ENCODE data around the gene LY6G5B.

Gene LY6G5B

GRCh38 chr6:31663961-31664789, 5.6 kb upstream of the LY6G5B start:
- no peak for TF ChIP-seq GATA2 (IDR thresholded peaks at IDR 0.05; ENCODE audit: low read depth, low read length)
- TF ChIP-seq GATA3 (IDR thresholded peaks at IDR 0.05; ENCODE audit: low read depth, low read length): no peak

DNA sequence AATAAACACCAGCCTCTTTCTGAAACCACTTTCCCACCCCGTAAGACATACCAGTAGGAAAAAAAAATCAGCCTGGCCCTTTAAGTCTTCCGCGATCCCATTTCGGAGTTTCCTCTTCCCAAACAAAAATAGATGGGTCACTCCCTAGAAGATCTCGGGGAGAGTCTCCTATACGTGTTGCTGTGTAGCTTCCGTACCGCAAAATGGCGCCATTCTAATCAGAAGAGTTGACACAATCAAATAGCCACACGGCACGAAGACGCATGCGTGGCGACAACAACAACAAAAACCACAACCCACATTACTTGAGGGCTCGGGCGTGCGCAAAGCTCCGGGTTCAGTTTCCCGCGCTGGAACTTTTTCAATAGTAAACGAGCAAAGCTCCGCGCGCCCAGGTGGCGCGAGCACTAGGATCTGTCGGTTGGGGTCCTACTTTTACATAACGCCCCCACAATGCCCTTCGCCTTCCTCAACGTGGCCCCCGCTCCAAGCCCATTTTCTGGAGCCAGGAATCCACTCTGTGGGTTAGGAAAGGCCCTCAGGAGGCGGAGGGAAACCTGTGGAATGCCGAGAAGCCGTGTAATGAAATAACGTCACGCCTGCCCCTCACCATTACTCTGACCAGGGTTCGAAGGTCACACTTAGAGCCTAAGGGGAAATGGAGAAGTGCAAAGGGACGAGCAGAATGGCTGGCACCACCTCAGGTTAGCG, 4.8 kb upstream of the LY6G5B start, which contains the start of gene GPANK1:
TSS of gene GPANK1 (minus strand) at position 208 of the 711 bp plus-strand sequence. CDS start 519 bp downstream, outside the sequence.
- TF ChIP-seq GATA2 (IDR thresholded peaks at IDR 0.05; ENCODE audit: low read depth, low read length): no peak
- TF ChIP-seq GATA3 (IDR thresholded peaks at IDR 0.05; ENCODE audit: low read depth, low read length): no peak

- TF ChIP-seq GATA3 (IDR thresholded peaks at IDR 0.05; ENCODE audit: low read depth, low read length) (no peak), GATA2 (IDR thresholded peaks at IDR 0.05; ENCODE audit: low read depth, low read length) (no peak)
Measured at GRCh38 chr6:31665501-31666336, 4.1 kb upstream of the LY6G5B start, which contains the start of gene CSNK2B. CSNK2B (plus strand) TSS chr6:31666080; CDS start chr6:31666832, 752 bp downstream.

GRCh38 chr6:31666337-31666965, 3.3 kb upstream of the LY6G5B start:
- no peak for TF ChIP-seq GATA2 (IDR thresholded peaks at IDR 0.05; ENCODE audit: low read depth, low read length)
- TF ChIP-seq GATA3 (IDR thresholded peaks at IDR 0.05; ENCODE audit: low read depth, low read length): no peak

DNA sequence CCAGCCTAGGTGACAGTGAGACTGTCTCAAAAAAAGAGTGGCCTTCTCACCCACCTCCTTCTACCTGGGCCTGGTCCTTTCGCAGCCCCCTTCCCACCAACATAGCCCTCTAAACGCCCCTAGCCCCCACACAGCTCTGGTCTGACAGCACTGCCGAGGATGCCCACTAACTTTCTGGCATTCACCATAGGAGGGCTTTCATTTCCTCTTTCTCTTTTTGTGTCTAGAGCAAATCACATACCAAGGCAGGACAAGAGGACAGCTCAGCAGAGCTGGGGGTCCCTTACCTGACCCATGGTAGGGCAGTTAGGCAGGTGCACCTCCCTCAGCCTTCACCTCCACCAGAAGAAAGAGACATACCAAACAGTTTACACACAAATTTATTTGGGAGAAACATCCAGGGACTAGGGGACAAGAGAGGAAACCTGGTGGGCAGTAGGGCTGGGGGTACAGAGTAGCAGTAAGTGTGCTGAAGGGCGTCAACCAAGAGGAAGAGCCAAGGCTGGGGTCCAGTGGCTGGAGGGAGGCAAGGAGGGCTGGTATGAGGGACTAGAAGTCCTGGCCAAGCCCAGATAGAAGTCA, 6.6 kb downstream of the LY6G5B start:
- no peak for TF ChIP-seq GATA3 (IDR thresholded peaks at IDR 0.05; ENCODE audit: low read depth, low read length)
- no peak for TF ChIP-seq GATA2 (IDR thresholded peaks at IDR 0.05; ENCODE audit: low read depth, low read length)

GRCh38 chr6:31676904-31677303, 7.1 kb downstream of the LY6G5B start:
- TF ChIP-seq GATA3 (IDR thresholded peaks at IDR 0.05; ENCODE audit: low read depth, low read length): no peak
- no peak for TF ChIP-seq GATA2 (IDR thresholded peaks at IDR 0.05; ENCODE audit: low read depth, low read length)

- no peak for TF ChIP-seq GATA3 (IDR thresholded peaks at IDR 0.05; ENCODE audit: low read depth, low read length)
- no peak for TF ChIP-seq GATA2 (IDR thresholded peaks at IDR 0.05; ENCODE audit: low read depth, low read length)
Measured at GRCh38 chr6:31677955-31678354, 8.2 kb downstream of the LY6G5B start.

DNA sequence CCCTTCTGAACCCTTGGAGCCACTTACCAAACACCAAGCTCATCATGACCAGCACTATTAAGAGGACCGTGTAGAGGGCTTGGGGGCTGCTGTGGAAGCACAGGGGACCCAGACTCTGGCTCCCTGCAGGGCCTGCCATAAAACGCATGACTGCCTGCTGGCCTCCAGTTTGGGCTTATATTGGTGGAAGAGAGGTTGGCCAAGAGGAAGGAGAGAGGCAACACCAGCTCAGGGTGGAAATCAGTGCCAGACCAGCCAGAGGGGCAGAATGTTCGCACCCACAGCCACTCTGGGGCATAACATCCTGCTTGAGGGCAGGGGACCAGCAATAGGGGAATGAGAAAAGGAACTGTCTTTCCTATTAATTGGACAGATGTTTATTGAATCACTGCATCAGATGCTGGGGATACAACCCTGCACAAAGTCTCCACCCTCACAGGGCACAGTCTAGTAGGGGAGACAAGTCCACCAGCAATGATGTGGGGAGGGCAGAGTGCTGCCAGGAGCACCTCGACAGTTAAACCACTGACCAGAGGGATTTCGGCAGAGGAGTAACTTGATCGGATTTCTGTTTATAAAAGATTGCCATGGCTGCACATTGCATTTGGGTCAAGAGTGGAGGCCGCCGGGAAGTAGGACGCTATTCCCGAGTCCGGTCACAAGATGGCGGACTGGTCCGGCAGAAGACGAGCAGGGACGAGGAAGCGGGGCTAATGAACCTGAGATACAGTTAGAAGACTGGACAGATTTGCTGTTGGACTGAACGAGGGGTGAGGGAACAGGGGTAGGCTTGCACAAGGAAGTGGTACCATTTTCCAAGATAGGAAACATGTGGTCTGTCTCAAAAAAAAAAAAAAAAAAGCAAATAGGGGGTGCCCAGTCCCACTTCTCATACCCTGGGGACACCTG, 10.7 kb downstream of the LY6G5B start, which contains the start of gene LY6G5C:
TSS of gene LY6G5C (minus strand) at position 842 of the 909 bp plus-strand sequence. CDS start at position 148, 694 bp downstream.
- no peak for TF ChIP-seq GATA2 (IDR thresholded peaks at IDR 0.05; ENCODE audit: low read depth, low read length)
- no peak for TF ChIP-seq GATA3 (IDR thresholded peaks at IDR 0.05; ENCODE audit: low read depth, low read length)

- TF ChIP-seq GATA2 (IDR thresholded peaks at IDR 0.05; ENCODE audit: low read depth, low read length) (no peak), GATA3 (IDR thresholded peaks at IDR 0.05; ENCODE audit: low read depth, low read length) (no peak)
Measured at GRCh38 chr6:31681135-31681671, 11.4 kb downstream of the LY6G5B start.

DNA sequence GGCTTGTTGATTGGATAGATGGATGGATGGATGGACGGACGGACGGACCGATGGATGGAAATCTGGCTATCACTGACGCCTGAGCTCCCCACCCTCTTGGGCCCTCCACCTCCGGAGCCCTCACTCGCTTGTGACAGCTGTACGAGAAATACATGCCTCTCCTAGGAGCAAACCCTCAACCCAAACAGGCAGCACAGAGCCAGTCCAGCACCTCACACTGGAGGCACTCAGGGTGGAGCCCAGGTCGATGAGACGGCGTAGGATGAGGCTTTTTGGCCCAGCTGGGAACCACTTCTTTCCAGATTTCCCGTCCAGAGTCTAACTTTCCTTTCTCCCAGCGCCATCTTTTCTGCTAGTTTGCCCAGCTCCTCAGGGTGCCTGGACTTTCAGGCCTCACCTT, 13.8 kb downstream of the LY6G5B start:
- TF ChIP-seq GATA3 (IDR thresholded peaks at IDR 0.05; ENCODE audit: low read depth, low read length) (no peak), GATA2 (IDR thresholded peaks at IDR 0.05; ENCODE audit: low read depth, low read length) (no peak)

DNA sequence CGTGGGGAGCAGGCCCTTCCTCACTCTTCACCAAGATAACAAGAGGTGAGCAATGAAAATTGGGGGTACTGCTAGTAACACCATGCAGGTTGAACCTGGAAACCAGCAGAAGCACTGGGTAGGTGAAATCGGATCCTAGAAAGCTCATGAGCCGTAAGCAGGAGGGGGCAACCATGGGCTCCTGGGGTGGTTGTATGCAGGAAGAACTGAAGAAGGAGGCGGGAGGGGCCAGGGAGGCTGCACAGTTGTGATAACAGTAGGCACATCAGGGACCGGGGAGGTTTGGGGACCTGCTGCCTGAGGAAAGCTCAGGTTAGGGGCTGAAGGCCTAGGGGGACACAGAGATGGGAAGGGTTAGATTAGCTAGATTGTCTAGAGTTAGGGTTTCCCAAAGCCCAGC, 16.7 kb downstream of the LY6G5B start:
- TF ChIP-seq GATA3 (IDR thresholded peaks at IDR 0.05; ENCODE audit: low read depth, low read length) (no peak), GATA2 (IDR thresholded peaks at IDR 0.05; ENCODE audit: low read depth, low read length) (no peak)

DNA sequence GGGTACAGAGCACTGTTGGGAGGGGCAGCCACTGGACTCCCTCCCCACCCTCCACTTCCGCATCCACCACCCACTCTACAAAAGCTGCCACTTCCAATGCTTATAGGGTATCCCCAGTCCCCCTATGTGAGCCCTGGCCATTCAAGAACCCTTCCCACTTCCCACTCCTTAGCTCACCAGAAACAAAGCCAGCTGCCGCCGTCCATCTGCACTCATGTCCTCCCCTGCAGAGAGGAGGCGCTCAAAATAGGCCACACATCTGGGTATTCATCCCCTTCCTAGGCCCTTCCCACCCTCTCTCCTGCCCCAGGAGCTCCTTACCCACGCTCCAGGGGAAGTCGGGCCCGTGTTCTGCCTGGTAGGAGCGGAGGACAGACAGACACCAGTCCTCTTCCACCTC, 17.5 kb downstream of the LY6G5B start:
- TF ChIP-seq GATA2 (IDR thresholded peaks at IDR 0.05; ENCODE audit: low read depth, low read length): no peak
- TF ChIP-seq GATA3 (IDR thresholded peaks at IDR 0.05; ENCODE audit: low read depth, low read length): no peak

Measured in SH-SY5Y (cell line).